A549 treated with dexamethasone at 1 μM for 4 hours (cell line): ENCODE results near the gene ATP2B3. TPM values are rescaled to one million over a fixed set of nuclear protein-coding genes. Genes with fewer than 3 reads are reported as not detected.

ENCODE experiments used
- total RNA-seq: library from RNA; stranded (reverse); fragments of 200-300 nt; extraction: Qiagen RNA extraction; gene quantifications from 5 replicates; pipeline ENCODE4 v1.2.3, GENCODE V29; 2022

ATP2B3 gene
- total RNA-seq, result 0.07 to 0.15 TPM (median 0.13 TPM) in 5 replicates

DNA sequence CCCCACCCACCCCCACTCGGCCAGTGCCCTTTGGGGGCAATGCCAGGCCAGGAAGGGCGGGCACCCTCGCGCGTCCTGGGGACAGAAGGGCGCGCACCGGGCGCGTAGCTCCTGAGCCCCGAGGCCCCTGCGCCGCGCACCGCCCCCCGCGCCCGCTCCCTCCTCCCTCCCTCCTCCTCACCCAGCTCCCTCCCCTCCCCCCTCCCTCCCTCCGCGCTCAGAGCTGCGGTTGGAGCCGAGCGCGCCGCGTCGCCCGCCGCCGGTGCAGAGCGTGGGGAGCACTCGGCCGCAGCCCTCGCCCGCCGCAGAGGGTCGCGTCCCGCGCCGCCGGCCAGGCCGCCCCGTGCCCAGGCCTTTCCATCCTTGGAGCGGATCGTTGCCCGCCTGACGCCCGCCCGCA, at the start of gene ATP2B3:
ATP2B3 (plus strand) TSS at position 220 of the 400 bp plus-strand sequence. CDS start 18,606 bp downstream, outside the sequence.

DNA sequence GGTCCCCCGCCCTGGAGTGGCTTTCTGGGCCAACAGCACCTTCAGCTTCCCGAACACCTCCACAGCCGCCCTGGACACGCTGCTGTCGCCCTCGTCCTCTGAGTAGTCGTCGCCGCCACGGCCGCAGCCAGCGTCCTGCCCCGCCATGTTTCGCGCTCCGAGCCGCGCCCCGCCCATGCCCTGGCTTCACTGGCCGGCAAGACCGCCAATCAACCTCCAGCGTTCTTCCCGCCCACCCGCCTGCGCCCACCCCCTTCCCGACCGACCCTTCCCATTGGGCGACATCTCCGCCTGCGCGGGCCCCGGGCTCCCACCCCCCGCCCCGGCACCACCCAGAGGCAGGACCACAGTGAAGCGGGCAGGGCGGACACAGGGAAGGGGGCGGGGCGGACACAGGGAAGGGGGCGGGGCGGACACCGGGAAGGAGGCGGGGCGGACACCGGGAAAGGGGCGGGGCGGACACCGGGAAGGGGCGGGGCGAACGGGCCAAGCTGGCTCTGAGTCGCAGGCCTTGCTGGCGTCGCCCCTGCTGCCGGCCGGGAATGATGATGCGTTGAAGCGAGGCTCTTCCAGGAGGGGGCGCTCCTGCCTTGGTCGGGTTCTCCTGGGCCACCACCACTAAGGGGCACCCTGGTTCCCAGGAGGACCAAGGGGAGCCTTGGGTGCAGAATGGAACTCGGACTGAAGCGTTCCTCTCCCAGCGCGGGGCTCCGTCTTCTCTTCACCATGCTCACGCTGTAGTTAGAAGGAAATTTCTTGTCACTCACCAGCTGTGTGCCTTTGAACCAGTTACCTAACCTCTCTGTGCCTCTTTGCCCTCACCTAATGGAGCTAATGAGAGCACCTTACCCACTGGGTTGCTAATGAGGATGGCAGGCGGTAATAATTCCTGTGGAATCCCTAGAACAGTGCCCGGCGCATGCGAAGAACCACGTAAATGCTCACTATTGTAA, 46.8 kb upstream of the ATP2B3 start, which contains the start of gene HAUS7:
HAUS7 (minus strand) TSS at position 166 of the 953 bp plus-strand sequence; CDS start at position 147, 19 bp downstream.

DNA sequence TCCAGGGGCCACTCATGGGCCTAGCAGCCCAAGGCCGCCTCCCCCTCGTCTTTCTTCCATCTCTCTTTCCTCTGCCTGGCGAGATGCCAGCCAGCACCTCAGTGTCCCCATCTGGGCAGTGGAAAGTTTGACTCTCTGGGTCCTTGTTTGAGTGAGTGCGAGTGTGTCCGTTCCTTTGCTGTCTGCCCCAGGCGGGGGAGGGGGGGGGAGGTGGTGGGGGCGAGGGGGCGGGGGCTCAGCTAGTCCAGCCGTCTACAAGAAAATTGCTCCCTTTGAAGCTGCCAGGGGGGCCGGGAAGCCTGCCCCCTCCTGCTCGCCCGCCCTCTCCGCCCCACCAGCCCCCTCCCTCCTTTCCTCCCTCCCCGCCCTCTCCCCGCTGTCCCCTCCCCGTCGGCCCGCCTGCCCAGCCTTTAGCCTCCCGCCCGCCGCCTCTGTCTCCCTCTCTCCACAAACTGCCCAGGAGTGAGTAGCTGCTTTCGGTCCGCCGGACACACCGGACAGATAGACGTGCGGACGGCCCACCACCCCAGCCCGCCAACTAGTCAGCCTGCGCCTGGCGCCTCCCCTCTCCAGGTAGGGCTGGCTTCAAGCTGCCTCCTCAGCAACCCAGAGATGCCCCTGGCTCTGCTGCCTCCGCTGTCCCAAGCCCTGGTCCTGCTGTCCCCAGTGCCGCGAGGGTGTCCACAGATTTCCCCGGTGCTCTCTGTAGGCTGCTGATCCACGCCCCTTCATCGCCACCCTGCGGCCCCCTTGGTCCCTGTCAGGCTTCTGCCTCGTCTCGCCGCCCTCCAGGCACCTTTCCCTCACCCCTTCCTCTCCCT, 22.7 kb upstream of the ATP2B3 start, which contains the start of gene BGN:
BGN (plus strand) TSS at position 440 of the 821 bp plus-strand sequence. CDS start 9,652 bp downstream, outside the sequence.

GRCh38 chrX:153598541-153599191, 81.2 kb downstream of the ATP2B3 start, which contains the start of gene CCNQ:
Gene CCNQ, minus strand, starts transcription at chrX:153599139. Its CDS starts 66 bp downstream, at chrX:153599073.

Other genes with a start within 250 kb of the ATP2B3 start
- gene PNMA6F, start 195.9 kb upstream of the ATP2B3 start, total RNA-seq, result not detected in 5 replicates
- gene ZNF275, start 183.5 kb upstream of the ATP2B3 start, total RNA-seq, result 5.1 to 7.5 TPM (median 6.2 TPM) in 5 replicates
- 0.05 TPM in 1 of 5 replicates, not detected in the others for gene PNMA6E, start 116.3 kb upstream of the ATP2B3 start, total RNA-seq
- 0.50 to 0.71 TPM (median 0.56 TPM) in 5 replicates for gene ZFP92, start 106.2 kb upstream of the ATP2B3 start, total RNA-seq
- gene TREX2, start 71.6 kb upstream of the ATP2B3 start, total RNA-seq, result 0.63 to 1.7 TPM (median 1.3 TPM) in 5 replicates
- gene HAUS7, start 47.1 kb upstream of the ATP2B3 start, total RNA-seq, result 43.8 to 52.0 TPM (median 45.5 TPM) in 5 replicates
- gene BGN, start 22.7 kb upstream of the ATP2B3 start, total RNA-seq, result 0.06 to 0.08 TPM in 2 of 5 replicates, not detected in the others
- 40.3 to 64.4 TPM (median 60.1 TPM) in 5 replicates for gene CCNQ, start 81.5 kb downstream of the ATP2B3 start, total RNA-seq
- gene DUSP9, start 129.6 kb downstream of the ATP2B3 start, total RNA-seq, result 1.0 to 2.0 TPM (median 1.3 TPM) in 5 replicates
- 0.07 to 0.41 TPM (median 0.18 TPM) in 5 replicates for gene PNCK, start 156.2 kb downstream of the ATP2B3 start, total RNA-seq
- 9.1 to 15.3 TPM (median 12.7 TPM) in 5 replicates for gene SLC6A8, start 170.3 kb downstream of the ATP2B3 start, total RNA-seq
- 339 to 415 TPM (median 357 TPM) in 5 replicates for gene BCAP31, start 206.7 kb downstream of the ATP2B3 start, total RNA-seq
- gene ABCD1, start 207.2 kb downstream of the ATP2B3 start, total RNA-seq, result 2.6 to 4.7 TPM (median 4.2 TPM) in 5 replicates
- 1.8 to 4.1 TPM (median 3.0 TPM) in 5 replicates for gene PLXNB3, start 246.6 kb downstream of the ATP2B3 start, total RNA-seq